Endothelial cell of umbilical vein (primary cell): Measurements from ENCODE around the gene RABEP2. TPM values are rescaled to one million over a fixed set of nuclear protein-coding genes. Genes with fewer than 3 reads are reported as not detected.

ENCODE experiments used
- BruUV-seq: library from RNA; stranded (reverse); fragments of 400-500 nt; replicated peaks from 2 replicates; lab custom pipeline; 2021; lab: Mats Ljungman, UMichigan
- CTCF ChIA-PET: fragments of 300-600, 350-600 bp; sonication (Branson Sonifier 250); formaldehyde crosslinking; loops from one replicate; lab custom pipeline; 2021; ENCODE audit warnings: antibody characterized with exemption, inconsistent platforms; lab: Charles Lee
- POLR2A ChIA-PET: fragments of 300-600, 350-600 bp; sonication (Branson Sonifier 250); formaldehyde crosslinking; loops from one replicate; lab custom pipeline; 2021; ENCODE audit warnings: antibody characterized with exemption, inconsistent platforms; lab: Charles Lee
- DNase-seq: peaks from one replicate; pipeline ENCODE4 v3.0.0-alpha.2; 2011; ENCODE audit warnings: low read depth, low spot score
- FAIRE-seq: peaks from 2 replicates; lab custom pipeline; 2011; peaks lifted over from hg19 to GRCh38; lab: Jason Lieb, UNC
- H2AFZ ChIP-seq: 2 replicates; pipeline ENCODE4 v1.6.0; 2012; ENCODE audit warnings: low read depth, low read length, control low read depth, inconsistent platforms
- H3K27ac ChIP-seq: 2 replicates; pipeline ENCODE4 v1.5.1; 2011; ENCODE audit warnings: low read depth, mild to moderate bottlenecking, control low read depth, low read length, moderate library complexity; ENCODE audit not compliant: insufficient read depth
- H3K27me3 ChIP-seq, 2 experiments: 2 replicates each; pipeline versions ENCODE4 v1.6.0 to v1.6.1; 2011; ENCODE audit warnings: low read length in 2 of 2, mixed read lengths in 1 of 2; ENCODE audit not compliant: control insufficient read depth in 2 of 2, insufficient read depth in 2 of 2
- H3K36me3 ChIP-seq, 2 experiments: 2 replicates in 1 of 2; 3 replicates in 1 of 2; pipeline ENCODE4 v1.5.1; 2011; ENCODE audit warnings: low read length in 2 of 2, mild to moderate bottlenecking in 1 of 2, moderate library complexity in 1 of 2; ENCODE audit not compliant: control insufficient read depth in 2 of 2, insufficient read depth in 2 of 2; ENCODE audit errors: extremely low read depth in 1 of 2
- H3K4me1 ChIP-seq: 3 replicates; pipeline ENCODE4 v1.5.1; 2011; ENCODE audit warnings: mild to moderate bottlenecking, low read length; ENCODE audit not compliant: control insufficient read depth, insufficient read depth; ENCODE audit errors: extremely low read depth
- H3K4me2 ChIP-seq: 2 replicates; pipeline ENCODE4 v1.6.1; 2011; ENCODE audit warnings: low read length, control low read depth, mixed read lengths; ENCODE audit not compliant: insufficient read depth
- H3K4me3 ChIP-seq, 3 experiments: fragments of 200-600 bp in 1 of 3; sonication (generic), shearing (Covaris generic) in 1 of 3; replicated peaks in 1 of 3; 2 replicates each; pipeline ENCODE4 v1.5.1; 2011 to 2016; ENCODE audit warnings: control low read depth in 3 of 3, low read length in 3 of 3, mild to moderate bottlenecking in 2 of 3, inconsistent platforms in 1 of 3, low read depth in 1 of 3, moderate library complexity in 1 of 3; ENCODE audit not compliant: insufficient read depth in 1 of 3
- H3K79me2 ChIP-seq: 2 replicates; pipeline ENCODE4 v1.6.0; 2012; ENCODE audit warnings: low read length, inconsistent platforms; ENCODE audit not compliant: control insufficient read depth, insufficient read depth
- H3K9ac ChIP-seq: replicated peaks from 2 replicates; pipeline ENCODE3; 2011; ENCODE audit warnings: low read length, control low read depth; ENCODE audit not compliant: insufficient read depth; ENCODE audit errors: extremely low read depth
- H3K9me1 ChIP-seq: replicated peaks from 3 replicates; pipeline ENCODE4 v1.6.0; 2011; ENCODE audit warnings: mild to moderate bottlenecking, low read length; ENCODE audit not compliant: control insufficient read depth, insufficient read depth; ENCODE audit errors: extremely low read depth
- H3K9me3 ChIP-seq: replicated peaks from 2 replicates; pipeline ENCODE4 v1.5.1; 2012; ENCODE audit warnings: low read length, inconsistent platforms; ENCODE audit not compliant: control insufficient read depth, insufficient read depth
- H4K20me1 ChIP-seq: replicated peaks from 2 replicates; pipeline ENCODE3; 2011; ENCODE audit warnings: mild to moderate bottlenecking, low read length; ENCODE audit not compliant: control insufficient read depth, insufficient read depth; ENCODE audit errors: extremely low read depth
- EZH2 ChIP-seq: IDR thresholded peaks from 2 replicates; pipeline ENCODE4 v1.6.1; 2012; ENCODE audit warnings: borderline replicate concordance, low read depth, mild to moderate bottlenecking, moderate library complexity, low read length, inconsistent platforms; ENCODE audit not compliant: severe bottlenecking
- FOS ChIP-seq: IDR thresholded peaks from 2 replicates; pipeline ENCODE4 v1.6.1; 2011; ENCODE audit warnings: mild to moderate bottlenecking, low read length, moderate library complexity, borderline replicate concordance; ENCODE audit not compliant: insufficient read depth
- GATA2 ChIP-seq: IDR thresholded peaks from 2 replicates; pipeline ENCODE4 v1.7.0; 2011; ENCODE audit warnings: low read depth, mild to moderate bottlenecking, moderate library complexity, mixed read lengths, low read length; ENCODE audit not compliant: insufficient read length, insufficient read depth
- JUN ChIP-seq: IDR thresholded peaks from 2 replicates; pipeline ENCODE4 v1.6.1; 2011; ENCODE audit warnings: borderline replicate concordance, low read depth; ENCODE audit not compliant: insufficient read length, insufficient read depth
- MYC ChIP-seq: IDR thresholded peaks from one replicate; pipeline ENCODE4 v1.6.1; 2011; ENCODE audit warnings: mild to moderate bottlenecking, low read depth, low read length
- POLR2A ChIP-seq: IDR thresholded peaks from 2 replicates; pipeline ENCODE4 v1.6.1; 2012; ENCODE audit warnings: low read depth, mild to moderate bottlenecking, control low read depth, low read length
- POLR2AphosphoS5 ChIP-seq: IDR thresholded peaks from 2 replicates; pipeline ENCODE4 v1.6.1; 2012; ENCODE audit warnings: low read depth, mild to moderate bottlenecking, control low read depth, low read length, moderate library complexity; ENCODE audit not compliant: insufficient read depth
- dilution Hi-C: fragments of 300-500 bp; cut with MboI; formaldehyde crosslinking; loops from one replicate; pipeline ENCODE4 v1.15.0; 2019; ENCODE audit warnings: low sequenced_read_pairs; ENCODE audit not compliant: extremely low pct_ligation_motif_present
- intact Hi-C: fragments of 100-400 bp; cut with micrococcal nuclease; formaldehyde crosslinking; loops from one replicate; pipeline ENCODE4 v1.10.0; 2022
- polyA plus RNA-seq, 4 experiments: library from polyadenylated mRNA; depleted of rRNA in 3 of 4; stranded (reverse) in 3 of 4; unstranded in 1 of 4; fragments of >200 nt; gene quantifications; 2 replicates each; pipeline versions ENCODE4 v1.2.1 to v1.2.3, GENCODE V29; 2011 to 2012; ENCODE audit warnings: missing spikeins in 1 of 4
- total RNA-seq: library from RNA; stranded (reverse); gene quantifications from 2 replicates; pipeline ENCODE4 v1.2.3, GENCODE V29; 2021
- TF ChIP-seq, protein P1 (sequence below): IDR thresholded peaks from 2 replicates; pipeline ENCODE4 v1.6.1; 2011; ENCODE audit not compliant: insufficient read depth, insufficient read length
- TF ChIP-seq, protein P2 (sequence below), 2 donors: IDR thresholded peaks; 1 replicate in 1 of 2; 2 replicates in 1 of 2; pipeline ENCODE4 v1.5.1; 2011; ENCODE audit warnings: low read length in 2 of 2, mild to moderate bottlenecking in 2 of 2, moderate library complexity in 2 of 2, control low read depth in 1 of 2, inconsistent platforms in 1 of 2, low read depth in 1 of 2; ENCODE audit not compliant: insufficient read depth in 1 of 2; ENCODE audit errors: extremely low read depth in 1 of 2

The RABEP2 gene
- total and polyA plus RNA-seq, 2 donors (not counting 3 experiments of a cell fraction or from before 2014, with no cell fraction given): 25.9 to 37.4 TPM

DNA sequence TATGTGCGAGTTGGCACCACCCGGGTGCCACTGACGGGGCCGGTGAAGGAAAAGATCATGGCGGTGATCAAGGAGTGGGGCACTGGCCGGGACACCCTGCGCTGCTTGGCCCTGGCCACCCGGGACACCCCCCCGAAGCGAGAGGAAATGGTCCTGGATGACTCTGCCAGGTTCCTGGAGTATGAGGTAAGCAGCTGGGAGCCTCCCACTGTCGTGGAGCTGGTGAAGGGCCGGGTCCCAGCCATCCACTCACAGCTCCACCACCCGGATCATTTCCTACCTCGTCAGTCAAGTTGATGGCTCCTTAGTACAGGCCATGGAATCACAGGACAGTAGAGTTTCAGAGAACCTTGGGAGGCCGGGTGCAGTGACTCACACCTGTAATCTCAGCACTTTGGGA is 26.8 kb downstream of the RABEP2 start:
- no TSS peak for BruUV-seq
- TF ChIP-seq, protein P1, sequence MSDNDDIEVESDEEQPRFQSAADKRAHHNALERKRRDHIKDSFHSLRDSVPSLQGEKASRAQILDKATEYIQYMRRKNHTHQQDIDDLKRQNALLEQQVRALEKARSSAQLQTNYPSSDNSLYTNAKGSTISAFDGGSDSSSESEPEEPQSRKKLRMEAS: no peak
- no peak for TF ChIP-seq FOS
- no peak for TF ChIP-seq POLR2A
- no peak for TF ChIP-seq GATA2
- TF ChIP-seq JUN: no peak
- no peak for TF ChIP-seq EZH2
- TF ChIP-seq MYC: no peak
- no peak for TF ChIP-seq POLR2AphosphoS5
- TF ChIP-seq, protein P2, sequence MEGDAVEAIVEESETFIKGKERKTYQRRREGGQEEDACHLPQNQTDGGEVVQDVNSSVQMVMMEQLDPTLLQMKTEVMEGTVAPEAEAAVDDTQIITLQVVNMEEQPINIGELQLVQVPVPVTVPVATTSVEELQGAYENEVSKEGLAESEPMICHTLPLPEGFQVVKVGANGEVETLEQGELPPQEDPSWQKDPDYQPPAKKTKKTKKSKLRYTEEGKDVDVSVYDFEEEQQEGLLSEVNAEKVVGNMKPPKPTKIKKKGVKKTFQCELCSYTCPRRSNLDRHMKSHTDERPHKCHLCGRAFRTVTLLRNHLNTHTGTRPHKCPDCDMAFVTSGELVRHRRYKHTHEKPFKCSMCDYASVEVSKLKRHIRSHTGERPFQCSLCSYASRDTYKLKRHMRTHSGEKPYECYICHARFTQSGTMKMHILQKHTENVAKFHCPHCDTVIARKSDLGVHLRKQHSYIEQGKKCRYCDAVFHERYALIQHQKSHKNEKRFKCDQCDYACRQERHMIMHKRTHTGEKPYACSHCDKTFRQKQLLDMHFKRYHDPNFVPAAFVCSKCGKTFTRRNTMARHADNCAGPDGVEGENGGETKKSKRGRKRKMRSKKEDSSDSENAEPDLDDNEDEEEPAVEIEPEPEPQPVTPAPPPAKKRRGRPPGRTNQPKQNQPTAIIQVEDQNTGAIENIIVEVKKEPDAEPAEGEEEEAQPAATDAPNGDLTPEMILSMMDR (IDR thresholded peaks at IDR 0.05; ENCODE audit: extremely low read depth in 1 of 2, insufficient read depth in 1 of 2, low read depth in 1 of 2, low read length in 2 of 2): no peak
- Histone ChIP-seq H3K4me1 (no peaks in the 10 kb centered on the region), H3K4me3 (no peak overlapping the region), H3K27ac (no peak overlapping the region), H3K9me3 (no peaks in the 10 kb centered on the region), H3K27me3 (no peaks in the 10 kb centered on the region), H3K79me2 (no peaks in the 10 kb centered on the region), H3K9ac (no peak overlapping the region), H3K4me2 (no peak overlapping the region), H3K9me1 (no peaks in the 10 kb centered on the region), H2AFZ (no peak overlapping the region), H3K36me3 (no peaks in the 10 kb centered on the region), H4K20me1 (no peaks in the 10 kb centered on the region)
- POLR2A ChIA-PET: interaction anchor here (0.9 kb wide), 1 partner anchor 19 kb away, joined by 4 read pairs; no protein-coding TSS in a partner anchor
- intact Hi-C loops (no loop called here), dilution Hi-C loops (no loop called here)
- no peak for DNase-seq
- CTCF ChIA-PET: interaction anchor here (1.8 kb wide), 1 partner anchor 47 kb away, joined by 4 read pairs; no protein-coding TSS in a partner anchor
- no peak for FAIRE-seq
